ENCODE data around the gene CRYL1. TPM values are rescaled to one million over a fixed set of nuclear protein-coding genes. Genes with fewer than 3 reads are reported as not detected.

CRYL1 gene
- total RNA-seq, 1 donor from 2014 or later: 14.3 TPM

DNA sequence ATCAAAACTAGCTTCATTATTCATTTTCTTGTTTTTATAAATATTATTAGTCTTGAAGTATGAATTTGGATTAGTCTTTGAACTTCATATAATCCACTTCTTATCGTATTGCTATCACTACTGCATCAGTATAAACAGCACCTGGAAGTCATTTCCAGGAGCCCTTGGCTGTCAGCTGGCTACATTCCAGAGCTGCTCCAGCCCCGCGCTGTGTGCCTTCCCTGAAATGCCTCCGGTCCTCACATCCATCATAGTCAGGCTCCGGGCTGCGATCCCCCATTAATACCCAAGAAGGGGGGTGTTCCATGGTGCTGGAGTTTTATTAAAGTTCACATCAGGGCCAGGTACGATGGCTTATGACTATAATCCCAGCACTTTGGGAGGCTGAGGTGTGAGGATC, 169.2 kb downstream of the CRYL1 start:
- FAIRE-seq: no peak
- DNase-seq (ENCODE audit: low spot score in 2 of 2): no peak

GRCh38 chr13:20354722-20355121, 170.9 kb downstream of the CRYL1 start:
- FAIRE-seq: no peak
- no peak for DNase-seq (ENCODE audit: low spot score in 2 of 2)

- DNase-seq (ENCODE audit: low spot score in 2 of 2): no peak
- FAIRE-seq: no peak
These were observed 171.7 kb downstream of the CRYL1 start for GRCh38 chr13:20353973-20354372.

Small RNA genes lying within 50 kb of the gene (small RNA-seq; reads per million reads assigned to genes)
- gene MIR4499: not detected

Other genes starting within 250 kb of the CRYL1 start
- 23.6 TPM for gene IFT88, start 41.3 kb upstream of the CRYL1 start, total RNA-seq
- 12.6 TPM for gene IL17D, start 177.8 kb upstream of the CRYL1 start, total RNA-seq
- gene EEF1AKMT1, start 248.1 kb upstream of the CRYL1 start, total RNA-seq: 11.0 TPM